Activated CD8-positive, alpha-beta T cell treated with anti-CD3 and anti-CD28 coated beads for 36 hours (primary cell): ENCODE measurements around the gene MAP3K19. TPM values are rescaled to one million over a fixed set of nuclear protein-coding genes. Genes with fewer than 3 reads are reported as not detected.

Experiments used
- ATAC-seq: fragments of 200-7000 bp; cut with Tn5 transposase; one replicate; pipeline ENCODE4 v1.10.0; 2021; ENCODE audit warnings: mild to moderate bottlenecking, moderate library complexity
- CTCF ChIA-PET: fragments of 350-600 bp; sonication (Branson Sonifier 250); formaldehyde crosslinking; loops from one replicate; lab custom pipeline; 2021; ENCODE audit warnings: antibody characterized with exemption; lab: Charles Lee
- POLR2A ChIA-PET: fragments of 350-600 bp; sonication (Branson Sonifier 250); formaldehyde crosslinking; loops from one replicate; lab custom pipeline; 2021; ENCODE audit warnings: antibody characterized with exemption; lab: Charles Lee
- DNase-seq: peaks from one replicate; pipeline ENCODE4 v3.0.0-alpha.2; 2020
- H3K27ac Mint-ChIP-seq: one replicate; pipeline ENCODE4 v1.8.0; 2021; ENCODE audit warnings: mild to moderate bottlenecking, mixed read lengths
- H3K27me3 Mint-ChIP-seq: one replicate; pipeline ENCODE4 v1.8.0; 2021; ENCODE audit warnings: mixed read lengths
- H3K36me3 Mint-ChIP-seq: one replicate; pipeline ENCODE4 v1.8.0; 2021; ENCODE audit warnings: low read depth, mixed read lengths
- H3K4me1 Mint-ChIP-seq: one replicate; pipeline ENCODE4 v1.8.0; 2021; ENCODE audit warnings: low read depth, mixed read lengths
- H3K4me3 Mint-ChIP-seq: one replicate; pipeline ENCODE4 v1.8.0; 2021; ENCODE audit warnings: mild to moderate bottlenecking, moderate library complexity, mixed read lengths
- H3K9me3 Mint-ChIP-seq: one replicate; pipeline ENCODE4 v1.8.0; 2021; ENCODE audit warnings: mixed read lengths
- CTCF ChIP-seq: fragments of 200-600 bp; IDR thresholded peaks from one replicate; pipeline ENCODE4 v1.8.0; 2022; ENCODE audit warnings: antibody characterized with exemption, mild to moderate bottlenecking
- intact Hi-C: fragments of 100-400 bp; cut with micrococcal nuclease; formaldehyde crosslinking; loops from one replicate; pipeline ENCODE4 v1.10.0; 2022
- total RNA-seq, 2 experiments: library from RNA; stranded (reverse); gene quantifications; one replicate each; pipeline ENCODE4 v1.2.3, GENCODE V29; 2021

MAP3K19 gene
- total RNA-seq, 2 experiments from 2014 or later: not detected

GRCh38 chr2:135004005-135004746 lies 43.1 kb downstream of the MAP3K19 start:
- H3K27ac Mint-ChIP-seq: no peak overlapping the region
- DNase-seq (peak; percentile 79), ATAC-seq (peak; percentile 96)
- no peak overlapping the region for H3K4me3 Mint-ChIP-seq
- ChIA-PET CTCF (interaction anchor here (0.6 to 3.6 kb wide), 73 partner anchors 9 to 794 kb away, joined by 3 to 79 read pairs (median 4); partner anchors contain the start of genes R3HDM1, UBXN4 and ZRANB3), POLR2A (interaction anchor here (0.6 kb wide), 1 partner anchor 760 kb away, joined by 3 read pairs; no protein-coding TSS in a partner anchor)
- peak; percentile 94 for TF ChIP-seq CTCF
- peaks cover 8% of the 10 kb centered on the region for H3K27me3 Mint-ChIP-seq
- no peaks in the 10 kb centered on the region for H3K9me3 Mint-ChIP-seq
- H3K36me3 Mint-ChIP-seq: no peaks in the 10 kb centered on the region
- intact Hi-C loops: loop anchor here (5.0 to 10.0 kb wide), 2 partner anchors 471 to 703 kb away; no protein-coding TSS in a partner anchor
- H3K4me1 Mint-ChIP-seq: peaks cover 5% of the 10 kb centered on the region

GRCh38 chr2:135002836-135003235 lies 44.4 kb downstream of the MAP3K19 start:
- Mint-ChIP-seq H3K4me1 (peaks cover 5% of the 10 kb centered on the region), H3K27ac (no peak overlapping the region), H3K27me3 (peaks cover 8% of the 10 kb centered on the region), H3K4me3 (no peak overlapping the region), H3K9me3 (no peaks in the 10 kb centered on the region), H3K36me3 (no peaks in the 10 kb centered on the region)
- intact Hi-C loops: loop anchor here (5.0 to 10.0 kb wide), 2 partner anchors 472 to 704 kb away; no protein-coding TSS in a partner anchor
- ATAC-seq (no peak), DNase-seq (no peak)
- ChIA-PET CTCF (interaction anchor here (1.8 to 2.0 kb wide), 2 partner anchors 14 to 601 kb away, joined by 10 to 15 read pairs; no protein-coding TSS in a partner anchor), POLR2A (no interaction called here)
- no peak for TF ChIP-seq CTCF

GRCh38 chr2:134999521-134999920 lies 47.7 kb downstream of the MAP3K19 start:
- TF ChIP-seq CTCF: no peak
- Mint-ChIP-seq H3K4me1 (peaks cover 5% of the 10 kb centered on the region), H3K9me3 (no peaks in the 10 kb centered on the region), H3K27me3 (peaks cover 3% of the 10 kb centered on the region), H3K27ac (no peak overlapping the region), H3K36me3 (no peaks in the 10 kb centered on the region), H3K4me3 (no peak overlapping the region)
- intact Hi-C loops: no loop called here
- ChIA-PET POLR2A (no interaction called here), CTCF (interaction anchor here (3.5 kb wide), 1 partner anchor 11 kb away, joined by 11 read pairs; no protein-coding TSS in a partner anchor)
- no peak for ATAC-seq
- DNase-seq: no peak

GRCh38 chr2:134988994-134989605 lies 58.1 kb downstream of the MAP3K19 start:
- H3K27me3 Mint-ChIP-seq: peaks cover 1% of the 10 kb centered on the region
- peaks cover under 1% of the 10 kb centered on the region for H3K9me3 Mint-ChIP-seq
- no peak overlapping the region for H3K27ac Mint-ChIP-seq
- POLR2A ChIA-PET: no interaction called here
- H3K4me3 Mint-ChIP-seq: no peak overlapping the region
- CTCF ChIA-PET: interaction anchor here (0.5 to 2.5 kb wide), 18 partner anchors 10 to 808 kb away, joined by 3 to 15 read pairs (median 3); no protein-coding TSS in a partner anchor
- peak; percentile 67 for TF ChIP-seq CTCF
- H3K36me3 Mint-ChIP-seq: peaks cover under 1% of the 10 kb centered on the region
- DNase-seq (no peak), ATAC-seq (no peak)
- intact Hi-C loops: no loop called here
- H3K4me1 Mint-ChIP-seq: no peaks in the 10 kb centered on the region
